ENCODE results near the gene HMCN1.
"Not testable (repeated sequence)": the region's sequence is repeated elsewhere in the genome, so short reads cannot be mapped to it uniquely, and the experiment has no call there.

The HMCN1 gene

GRCh38 chr1:185742403-185742802, 8.2 kb downstream of the HMCN1 start:
- no peak for DNase-seq

- no peak for DNase-seq
These were observed 11.0 kb downstream of the HMCN1 start for GRCh38 chr1:185745165-185745564.

DNA sequence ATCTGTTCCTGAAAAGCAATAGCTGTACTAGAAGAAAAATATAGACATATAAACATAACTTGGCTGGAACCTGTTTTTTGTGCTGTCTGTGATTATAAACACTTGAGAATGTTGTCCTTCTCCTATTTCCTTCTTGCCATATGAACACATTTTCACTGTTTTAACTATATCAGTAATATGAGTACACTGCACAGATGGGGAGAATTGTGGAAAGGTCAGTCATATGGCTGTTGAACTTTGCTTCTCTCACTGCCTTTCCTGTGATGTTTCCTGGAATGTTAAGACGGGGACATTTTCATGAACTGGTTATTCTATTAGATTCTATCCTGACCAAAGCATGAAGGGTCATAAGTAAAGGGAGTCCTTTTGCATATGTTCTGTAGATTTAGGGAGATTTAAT, 24.9 kb downstream of the HMCN1 start:
- no peak for DNase-seq

DNA sequence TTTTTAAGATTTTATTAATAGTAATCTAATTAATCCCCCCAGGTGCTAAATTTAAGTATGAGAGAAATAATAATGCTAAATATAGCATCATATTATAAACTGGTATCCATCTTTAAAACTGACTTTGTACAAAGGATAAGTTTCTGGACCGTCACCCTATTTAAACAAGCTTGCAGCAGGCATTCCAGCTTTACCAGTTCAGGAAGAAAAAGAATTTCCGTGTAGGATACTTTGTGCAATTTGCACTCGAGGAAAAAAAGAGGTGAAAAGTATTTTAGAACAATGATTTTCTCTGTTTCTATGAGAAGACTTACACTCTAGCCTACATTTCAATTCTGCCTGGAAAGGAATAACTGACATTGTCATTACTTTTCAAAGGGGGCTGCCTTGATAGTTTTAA, 27.6 kb downstream of the HMCN1 start:
- DNase-seq: no peak

DNA sequence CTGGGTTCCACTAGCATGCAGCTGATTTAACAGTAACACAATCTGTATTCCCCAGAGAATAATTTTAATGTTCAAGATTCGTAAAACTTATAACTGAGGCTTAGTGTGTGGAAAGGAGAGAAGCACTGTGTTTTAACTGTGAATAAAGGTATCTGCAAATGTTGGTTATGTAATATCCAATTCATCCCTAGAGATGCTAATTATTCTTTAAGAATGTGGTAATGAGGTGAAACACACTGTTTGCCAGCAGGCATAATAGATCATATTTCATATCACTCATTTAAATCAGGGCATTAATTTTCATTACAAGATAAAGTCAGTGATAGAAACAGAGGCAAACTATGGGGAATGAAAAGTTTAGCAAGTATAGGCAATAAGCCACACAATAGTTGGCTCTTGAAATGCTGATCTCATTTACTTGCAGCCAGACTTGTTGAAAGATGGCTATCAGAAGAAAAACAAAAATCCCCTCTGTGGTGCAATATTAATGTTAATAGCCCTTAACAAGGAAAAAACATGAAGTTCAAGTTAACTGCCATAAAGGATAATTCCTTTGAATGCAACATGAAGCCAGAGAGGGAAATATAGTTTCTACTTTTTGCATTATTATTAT, 33.4 kb downstream of the HMCN1 start:
- DNase-seq: no peak

DNA sequence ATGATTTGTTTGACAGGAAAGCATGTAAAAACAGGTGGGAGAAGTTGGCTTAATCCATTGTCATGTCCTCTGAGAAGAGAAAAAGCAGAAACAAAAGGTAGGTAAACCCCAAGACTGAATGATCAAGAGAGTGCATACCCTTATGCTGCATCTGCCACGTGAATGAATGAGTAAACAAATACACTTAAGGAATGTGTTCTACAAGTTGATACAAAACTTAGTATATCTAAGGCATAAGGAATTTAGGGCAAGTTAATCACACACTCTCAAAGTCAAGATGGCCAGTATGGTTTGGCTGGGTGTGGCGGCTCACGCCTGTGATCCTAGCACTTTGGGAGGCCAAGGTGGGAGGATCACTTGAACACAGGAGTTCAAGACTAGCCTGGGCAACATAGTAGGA, 34.2 kb downstream of the HMCN1 start:
- no peak for DNase-seq

DNA sequence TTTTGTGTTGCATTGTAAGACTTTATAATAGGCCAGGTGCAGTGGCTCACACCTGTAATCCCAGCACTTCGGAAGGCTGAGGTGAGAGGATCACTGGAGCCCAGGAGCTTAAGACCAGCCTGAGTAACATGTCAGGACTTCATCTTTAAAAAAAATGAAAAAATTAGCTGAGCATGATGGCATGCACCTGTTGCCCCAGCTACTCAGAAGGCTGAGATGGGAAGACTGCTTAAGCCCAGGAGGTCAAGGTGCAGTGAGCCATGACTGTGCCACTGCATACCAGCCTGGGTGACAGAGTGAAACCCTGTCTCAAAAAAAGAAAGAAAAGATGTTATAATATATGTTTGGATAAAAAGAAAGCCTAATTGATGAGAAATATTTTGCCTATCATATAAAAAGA, 34.9 kb downstream of the HMCN1 start:
- no peak for DNase-seq

DNA sequence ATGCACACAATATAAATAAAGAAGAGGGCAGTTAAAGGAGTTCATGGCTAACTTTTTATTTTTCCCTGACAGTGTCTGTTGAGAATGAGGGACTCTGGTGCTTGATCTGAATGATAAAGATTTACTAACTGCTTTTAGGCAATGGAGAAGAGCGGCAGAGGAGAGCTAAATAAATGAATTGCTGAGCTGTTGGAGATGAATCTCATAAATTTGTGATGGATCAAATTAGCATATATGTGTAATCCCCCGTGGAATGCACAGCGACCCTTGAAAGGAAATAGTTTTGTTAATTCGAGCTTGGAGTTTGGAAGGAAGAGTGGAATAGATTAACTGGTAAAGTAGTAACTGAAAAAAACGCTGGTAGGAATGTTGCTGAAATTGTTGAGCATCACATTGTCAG, 40.2 kb downstream of the HMCN1 start:
- DNase-seq: no peak

DNA sequence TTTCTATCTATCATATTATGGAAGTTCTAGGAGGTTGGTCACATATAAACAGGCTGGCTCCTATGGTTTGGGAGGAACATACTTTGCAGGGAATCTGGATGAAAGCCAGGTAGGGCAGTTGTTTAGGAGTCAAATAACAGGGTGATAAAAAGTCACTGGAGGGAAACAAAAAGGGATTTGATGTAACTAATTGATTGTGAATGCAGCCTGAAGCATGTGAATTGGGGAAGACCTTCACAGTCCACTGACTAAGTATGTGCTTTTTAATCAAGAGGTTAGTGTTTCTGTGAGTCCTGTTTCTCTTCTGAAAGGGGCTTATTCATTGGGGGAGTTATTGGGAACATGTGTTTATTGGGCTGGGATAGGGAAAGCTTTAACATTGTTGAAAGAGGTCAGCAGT, 41.3 kb downstream of the HMCN1 start:
- no peak for DNase-seq

GRCh38 chr1:185776522-185776921, 42.3 kb downstream of the HMCN1 start:
- no peak for DNase-seq

GRCh38 chr1:185783860-185784259, 49.7 kb downstream of the HMCN1 start:
- DNase-seq: not testable (repeated sequence)

- no peak for DNase-seq
These were observed 51.4 kb downstream of the HMCN1 start for GRCh38 chr1:185785586-185785985.

DNA sequence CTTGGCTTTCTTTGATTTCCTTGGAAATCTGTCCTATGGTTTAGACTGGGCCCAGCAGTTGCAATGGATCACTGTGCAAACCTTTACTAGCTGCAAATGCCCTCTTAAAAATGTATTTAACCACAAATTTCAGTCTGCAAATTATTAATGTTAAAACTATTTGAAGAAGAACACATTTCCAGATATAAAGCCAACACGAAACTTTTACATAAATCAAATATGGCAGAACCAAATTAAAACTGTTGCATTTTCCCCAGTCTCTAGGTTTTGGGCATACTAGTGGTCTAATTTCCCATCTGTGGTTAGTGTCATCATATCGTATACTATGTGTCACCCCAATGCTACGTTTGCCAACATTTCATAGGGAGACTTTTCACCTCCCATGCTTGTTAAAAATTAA, 52.3 kb downstream of the HMCN1 start:
- no peak for DNase-seq

GRCh38 chr1:185787238-185787637, 53.0 kb downstream of the HMCN1 start:
- no peak for DNase-seq

DNA sequence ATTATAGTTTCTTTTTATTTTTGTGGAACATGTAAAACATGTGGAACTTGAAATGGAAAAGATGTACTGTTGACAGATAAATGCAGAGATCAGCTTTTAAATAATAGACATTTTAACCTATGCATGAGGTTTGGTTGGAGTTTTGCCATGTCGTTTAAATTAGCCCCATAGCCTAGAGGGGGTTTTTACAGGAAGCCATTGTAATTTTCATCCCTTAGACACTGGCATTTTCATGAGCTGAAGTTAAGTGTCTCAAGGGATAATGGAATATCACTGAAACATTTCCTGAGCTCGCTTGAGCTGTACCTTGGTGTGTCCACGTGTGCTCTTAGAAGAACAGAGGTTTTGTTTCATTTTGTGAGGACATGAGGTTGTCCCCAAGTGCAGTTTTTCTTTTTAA, 54.2 kb downstream of the HMCN1 start:
- no peak for DNase-seq

GRCh38 chr1:185789501-185790193, 55.5 kb downstream of the HMCN1 start:
- no peak for DNase-seq

DNA sequence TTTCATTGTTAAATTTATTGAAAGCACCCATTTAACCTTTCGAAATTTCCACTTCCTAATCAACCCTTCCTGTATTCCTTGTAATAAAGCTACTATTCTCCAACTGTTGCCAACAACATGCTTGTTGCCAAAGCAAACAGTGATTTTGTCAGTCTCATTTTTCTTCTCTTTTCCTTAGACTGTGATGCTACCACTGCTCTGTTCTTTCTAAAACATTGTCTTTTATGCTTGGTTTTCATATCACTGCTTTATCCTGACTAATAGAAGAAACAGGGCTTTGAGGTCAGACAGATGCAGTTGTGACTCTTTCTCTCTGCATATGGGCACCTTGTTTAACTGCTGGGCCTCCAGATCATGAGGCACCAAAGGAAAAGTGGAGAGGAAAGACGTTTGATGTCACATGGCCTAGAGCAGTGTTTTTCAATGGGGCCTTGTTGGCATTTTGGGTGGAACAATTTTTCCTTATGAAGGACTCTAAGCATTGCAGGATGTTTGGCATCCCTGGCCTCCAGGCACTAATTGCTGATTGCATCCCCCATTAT, 56.1 kb downstream of the HMCN1 start:
- no peak for DNase-seq

- DNase-seq: no peak
These were observed 57.8 kb downstream of the HMCN1 start for GRCh38 chr1:185792040-185792439.

GRCh38 chr1:185794495-185794894, 60.3 kb downstream of the HMCN1 start:
- DNase-seq: not testable (repeated sequence)

DNA sequence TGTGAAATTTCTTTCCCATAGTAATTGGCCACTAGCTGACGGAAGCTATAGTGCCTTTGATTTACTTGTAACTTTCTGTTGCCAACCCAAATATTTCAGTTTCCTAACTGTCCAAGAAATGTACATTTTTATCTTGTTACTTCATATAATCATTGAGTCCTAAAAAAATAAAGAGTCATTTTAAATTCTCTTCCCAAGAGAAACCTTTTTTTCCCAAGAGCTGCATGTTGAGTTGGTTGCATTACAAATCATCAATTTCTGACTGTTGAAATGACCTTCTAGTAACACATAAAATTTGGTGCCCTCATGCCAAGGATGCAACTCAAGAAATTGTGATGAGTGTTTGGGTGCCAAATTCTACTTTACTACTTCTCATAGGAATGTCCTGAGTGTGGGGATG, 61.0 kb downstream of the HMCN1 start:
- DNase-seq: no peak

DNA sequence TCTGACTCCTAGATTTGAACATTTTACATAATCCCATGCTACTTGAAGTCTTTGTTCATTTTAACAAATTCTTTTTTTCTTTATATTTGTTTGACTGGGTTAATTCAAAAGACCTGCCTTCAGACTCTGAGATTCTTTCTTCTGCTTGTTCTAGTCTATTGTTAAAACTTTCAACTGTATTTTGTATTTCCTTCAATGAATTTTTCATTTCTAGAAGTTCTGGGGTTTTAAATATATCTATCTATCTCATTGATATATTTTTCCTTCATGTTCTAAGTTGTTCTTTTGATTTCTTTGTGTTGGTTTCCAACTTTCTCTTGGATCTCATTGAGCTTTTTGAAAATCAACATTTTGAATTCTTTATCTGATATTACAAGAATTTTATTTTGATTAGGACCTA, 64.3 kb downstream of the HMCN1 start:
- no peak for DNase-seq

GRCh38 chr1:185803241-185803640, 69.0 kb downstream of the HMCN1 start:
- DNase-seq: no peak

GRCh38 chr1:185804206-185804605, 70.0 kb downstream of the HMCN1 start:
- DNase-seq: no peak

DNA sequence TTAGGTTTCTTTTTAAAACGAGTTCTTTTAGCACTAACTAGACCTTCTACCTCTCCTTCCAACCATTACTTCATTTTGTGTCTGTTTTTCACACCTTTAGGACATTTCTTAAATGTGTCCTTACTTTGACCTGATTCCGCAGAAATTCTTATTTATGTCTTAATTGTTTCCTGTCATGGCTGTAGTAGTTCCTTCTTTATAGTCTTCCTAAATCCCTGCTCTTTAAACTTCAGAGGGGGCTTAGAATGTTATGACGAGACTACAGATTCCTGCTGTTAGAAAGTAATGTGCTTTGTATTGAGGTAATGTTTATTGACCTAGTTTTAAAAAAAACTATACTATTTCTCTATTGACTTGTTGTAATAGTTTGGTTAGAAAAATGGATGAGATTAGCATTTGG, 70.4 kb downstream of the HMCN1 start:
- no peak for DNase-seq

DNA sequence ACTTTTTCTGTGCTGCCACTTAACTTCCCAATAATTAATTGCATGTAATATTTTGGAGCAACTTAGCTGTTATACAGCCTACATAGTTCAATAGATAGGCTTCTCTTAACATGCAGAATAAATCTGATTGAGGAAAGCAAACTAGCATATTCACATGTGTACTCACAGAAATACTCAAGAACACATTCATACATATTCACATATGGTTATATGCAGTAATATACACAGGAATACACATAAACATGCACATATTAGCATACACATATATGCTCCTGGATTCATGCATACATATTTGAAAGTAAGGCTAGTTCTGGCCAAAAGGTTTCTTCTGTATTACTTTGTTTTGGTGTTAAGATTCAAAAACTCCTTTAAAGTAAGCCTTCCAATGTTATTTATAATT, 73.1 kb downstream of the HMCN1 start:
- no peak for DNase-seq

Data from femur (tissue), 1 donor.